ENCODE measurements around the gene FNDC11. TPM values are rescaled to one million over a fixed set of nuclear protein-coding genes. Genes with fewer than 3 reads are reported as not detected.

The FNDC11 gene
- total RNA-seq, 1 experiment from 2014 or later = 1.4 TPM

GRCh38 chr20:63537525-63538203 lies 16.3 kb upstream of the FNDC11 start:
- in situ Hi-C loops (cut with HindIII; ENCODE audit: low sequenced_read_pairs) = no loop called here
- peak; percentile 80 for DNase-seq (ENCODE audit: low spot score)

- in situ Hi-C loops (cut with HindIII; ENCODE audit: low sequenced_read_pairs) = no loop called here
- no peak for DNase-seq (ENCODE audit: low spot score)
Observed at GRCh38 chr20:63538204-63539091, 15.5 kb upstream of the FNDC11 start.

- DNase-seq (ENCODE audit: low spot score) = no peak
Observed at GRCh38 chr20:63539092-63539430, 14.9 kb upstream of the FNDC11 start.

GRCh38 chr20:63539441-63540370 lies 14.3 kb upstream of the FNDC11 start:
- in situ Hi-C loops (cut with HindIII; ENCODE audit: low sequenced_read_pairs) = no loop called here
- no peak for DNase-seq (ENCODE audit: low spot score)

More at GRCh38 chr20:63539092-63539430, 14.9 kb upstream of the FNDC11 start:
- in situ Hi-C loops (cut with HindIII; ENCODE audit: low sequenced_read_pairs) = no loop called here

- DNase-seq (ENCODE audit: low spot score) = peak; percentile 50
- in situ Hi-C loops (cut with HindIII; ENCODE audit: low sequenced_read_pairs) = no loop called here
Observed at GRCh38 chr20:63540417-63541186, 13.4 kb upstream of the FNDC11 start.

- DNase-seq (ENCODE audit: low spot score) = no peak
- in situ Hi-C loops (cut with HindIII; ENCODE audit: low sequenced_read_pairs) = no loop called here
Observed at GRCh38 chr20:63541371-63541770, 12.6 kb upstream of the FNDC11 start.

GRCh38 chr20:63542031-63542559 lies 11.9 kb upstream of the FNDC11 start:
- DNase-seq (ENCODE audit: low spot score) = no peak
- in situ Hi-C loops (cut with HindIII; ENCODE audit: low sequenced_read_pairs) = no loop called here

GRCh38 chr20:63542696-63543095 lies 11.3 kb upstream of the FNDC11 start:
- in situ Hi-C loops (cut with HindIII; ENCODE audit: low sequenced_read_pairs) = no loop called here
- no peak for DNase-seq (ENCODE audit: low spot score)

- in situ Hi-C loops (cut with HindIII; ENCODE audit: low sequenced_read_pairs) = no loop called here
Observed at GRCh38 chr20:63543131-63543530, 10.8 kb upstream of the FNDC11 start.

GRCh38 chr20:63543733-63544132 lies 10.2 kb upstream of the FNDC11 start:
- no peak for DNase-seq (ENCODE audit: low spot score)
- in situ Hi-C loops (cut with HindIII; ENCODE audit: low sequenced_read_pairs) = no loop called here

More at GRCh38 chr20:63543131-63543530, 10.8 kb upstream of the FNDC11 start:
- DNase-seq (ENCODE audit: low spot score) = no peak

- in situ Hi-C loops (cut with HindIII; ENCODE audit: low sequenced_read_pairs) = no loop called here
- DNase-seq (ENCODE audit: low spot score) = no peak
Observed at GRCh38 chr20:63544241-63544957, 9.6 kb upstream of the FNDC11 start.

- no peak for DNase-seq (ENCODE audit: low spot score)
- in situ Hi-C loops (cut with HindIII; ENCODE audit: low sequenced_read_pairs) = no loop called here
Observed at GRCh38 chr20:63544958-63545516, 8.9 kb upstream of the FNDC11 start.

- DNase-seq (ENCODE audit: low spot score) = no peak
- in situ Hi-C loops (cut with HindIII; ENCODE audit: low sequenced_read_pairs) = no loop called here
Observed at GRCh38 chr20:63545814-63546213, 8.1 kb upstream of the FNDC11 start.

- in situ Hi-C loops (cut with HindIII; ENCODE audit: low sequenced_read_pairs) = no loop called here
- no peak for DNase-seq (ENCODE audit: low spot score)
Observed at GRCh38 chr20:63546256-63546955, 7.6 kb upstream of the FNDC11 start.

GRCh38 chr20:63546956-63547724 lies 6.8 kb upstream of the FNDC11 start:
- in situ Hi-C loops (cut with HindIII; ENCODE audit: low sequenced_read_pairs) = no loop called here
- no peak for DNase-seq (ENCODE audit: low spot score)

- no peak for DNase-seq (ENCODE audit: low spot score)
- in situ Hi-C loops (cut with HindIII; ENCODE audit: low sequenced_read_pairs) = no loop called here
Observed at GRCh38 chr20:63547725-63548480, 6.1 kb upstream of the FNDC11 start, which contains the start of gene SRMS. SRMS (minus strand) TSS chr20:63547749; CDS start chr20:63547463, 286 bp downstream.
